Neural progenitor cell (in vitro differentiated cells): ENCODE results near the gene CTNNBL1.

ENCODE experiments used
- CTCF ChIP-seq: fragments of 200-600 bp; sonication (generic); IDR thresholded peaks from 2 replicates; pipeline ENCODE4 v1.5.1; 2017; ENCODE audit warnings: antibody characterized with exemption, mild to moderate bottlenecking
- EZH2 ChIP-seq: fragments of 200-600 bp; sonication (generic); IDR thresholded peaks from 2 replicates; pipeline ENCODE4 v1.6.1; 2017; ENCODE audit warnings: antibody characterized with exemption, mild to moderate bottlenecking, moderate library complexity
- EZH2phosphoT487 ChIP-seq: fragments of 200-600 bp; sonication (generic); IDR thresholded peaks from 2 replicates; pipeline ENCODE4 v1.6.1; 2017; ENCODE audit warnings: antibody characterized with exemption

GRCh38 chr20:37877832-37878772 is 184.3 kb downstream of the CTNNBL1 start:
- TF ChIP-seq CTCF (no peak), EZH2 (no peak), EZH2phosphoT487 (no peak)
